ENCODE measurements around the gene GOLGA6C.

- no peak for TF ChIP-seq CTCF (IDR thresholded peaks at IDR 0.05)
- no peak for TF ChIP-seq POLR2A (IDR thresholded peaks at IDR 0.05)
These were observed 44.3 kb upstream of the GOLGA6C start for GRCh38 chr15:75213768-75214221.

Data from uterus (tissue), 2 donors.